ENCODE data around the gene NEK11.
"Not testable (repeated sequence)": the region's sequence is repeated elsewhere in the genome, so short reads cannot be mapped to it uniquely, and the experiment has no call there.

The NEK11 gene

DNA sequence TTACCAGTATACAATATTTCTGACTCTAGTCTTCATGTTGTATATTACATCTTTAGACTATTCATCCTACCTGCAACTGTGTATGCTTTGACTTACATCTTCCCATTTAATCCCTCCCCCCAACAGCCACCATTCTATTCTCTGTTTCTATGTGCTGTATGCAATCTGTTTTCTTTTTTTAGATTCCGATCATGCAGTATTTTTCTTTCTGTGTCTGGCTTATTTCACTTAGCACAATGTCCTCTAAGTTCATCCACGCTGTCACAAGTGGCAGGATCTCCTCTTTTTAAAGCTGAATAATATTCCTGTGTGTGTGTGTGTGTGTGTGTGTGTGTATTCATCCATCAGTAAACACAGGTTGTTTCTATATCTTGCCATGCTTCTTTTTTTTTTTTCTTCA is 288.5 kb downstream of the NEK11 start:
- no peak for FAIRE-seq

- FAIRE-seq, result no peak
Observed at GRCh38 chr3:131317667-131318066, 291.0 kb downstream of the NEK11 start.

DNA sequence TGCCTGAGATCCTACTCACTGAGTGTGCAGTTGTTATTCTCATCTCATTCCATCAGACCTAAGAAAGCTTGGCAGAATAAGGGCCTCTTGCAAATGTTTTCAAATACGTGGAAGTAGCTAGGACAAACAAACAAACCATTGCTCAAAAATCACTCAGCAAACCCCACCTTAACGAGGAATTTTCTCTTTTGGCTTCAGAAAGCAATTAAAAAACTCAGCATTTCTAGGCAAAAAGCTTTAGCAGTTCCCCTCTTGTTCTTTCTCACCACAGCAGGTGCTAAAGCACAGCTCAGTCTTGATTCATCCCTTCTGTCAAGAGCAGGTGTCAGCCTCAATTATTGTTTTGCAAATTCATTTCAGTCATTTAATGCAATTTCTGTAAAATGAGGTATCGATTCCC is 296.3 kb downstream of the NEK11 start:
- no peak for FAIRE-seq

- FAIRE-seq, result no peak
Observed at GRCh38 chr3:131323792-131324191, 297.1 kb downstream of the NEK11 start.

- no peak for FAIRE-seq
Observed at GRCh38 chr3:131324923-131325322, 298.2 kb downstream of the NEK11 start.

DNA sequence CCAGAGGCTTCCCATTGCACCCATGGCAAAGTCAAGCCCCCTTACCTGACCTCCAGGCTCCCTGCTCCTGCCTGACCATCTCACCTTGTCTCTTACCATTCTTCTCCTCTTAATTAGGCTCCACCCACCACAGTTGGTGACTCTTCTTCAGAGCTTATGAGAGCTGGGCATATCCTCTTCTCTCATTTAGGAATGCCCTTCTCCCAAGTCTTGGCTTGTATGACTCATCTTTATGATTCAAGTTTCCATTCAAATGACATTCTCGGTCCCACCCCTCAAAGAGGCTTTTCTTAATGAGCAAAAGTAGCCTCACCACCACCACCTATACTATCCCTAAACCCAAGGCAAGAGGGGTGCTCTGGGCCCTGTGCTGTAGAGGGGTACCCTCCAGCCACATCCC is 299.6 kb downstream of the NEK11 start:
- FAIRE-seq, result no peak

DNA sequence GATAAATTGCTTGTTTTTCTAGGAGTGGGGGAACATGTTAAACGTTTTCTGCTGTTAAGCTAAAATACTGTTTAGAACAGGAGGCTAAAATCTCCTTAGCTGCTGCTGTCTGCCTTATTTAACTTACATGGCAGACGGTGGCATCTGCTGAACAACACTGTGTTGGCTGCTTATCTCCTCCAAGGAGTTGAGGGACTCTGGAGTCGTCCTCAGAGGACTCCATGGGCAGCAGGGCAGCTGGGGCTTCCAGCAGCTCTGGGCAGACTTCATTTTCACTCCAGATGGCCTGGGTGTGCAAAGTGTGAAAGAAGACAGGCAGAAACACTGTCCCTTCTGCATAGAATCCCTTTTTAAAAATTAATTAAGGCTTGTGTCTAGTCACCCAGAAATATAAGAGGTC is 302.0 kb downstream of the NEK11 start:
- peak; percentile 17 for FAIRE-seq

GRCh38 chr3:131329774-131330173 is 303.1 kb downstream of the NEK11 start:
- FAIRE-seq, result no peak

- FAIRE-seq, result not testable (repeated sequence)
Observed at GRCh38 chr3:131331456-131332085, 304.9 kb downstream of the NEK11 start.

DNA sequence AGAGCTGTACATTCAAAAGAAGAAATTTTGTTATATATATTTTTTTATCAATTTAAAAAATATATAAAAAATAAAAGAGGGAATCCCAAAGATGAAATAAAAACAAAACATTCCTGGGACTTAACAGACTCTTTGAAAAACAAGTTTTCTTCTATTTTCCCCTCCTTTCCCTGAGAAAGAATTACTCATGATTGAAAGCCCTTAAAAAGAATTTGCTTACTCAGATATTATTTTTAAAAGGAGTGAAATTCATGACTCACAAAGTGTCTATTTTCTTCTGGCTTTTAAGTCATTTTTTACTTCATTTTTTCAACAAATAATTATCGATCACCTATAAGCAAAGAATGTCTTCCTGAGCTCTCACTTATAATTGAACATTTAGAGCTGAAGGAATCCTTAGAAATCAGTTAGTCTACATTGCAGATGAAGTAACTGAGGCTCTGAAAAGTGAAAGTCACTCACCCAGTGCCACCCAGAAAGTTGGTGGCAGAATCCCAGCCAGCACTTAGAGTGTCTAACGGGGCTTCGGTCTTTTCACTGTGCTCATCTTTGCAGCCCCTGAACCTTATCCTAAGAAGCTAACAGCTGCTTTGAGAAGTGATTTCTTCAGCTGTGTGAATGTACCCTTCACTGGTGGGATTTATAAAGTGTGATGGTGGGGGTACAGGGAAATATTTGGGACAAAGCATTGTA is 312.4 kb downstream of the NEK11 start:
- FAIRE-seq, result no peak

DNA sequence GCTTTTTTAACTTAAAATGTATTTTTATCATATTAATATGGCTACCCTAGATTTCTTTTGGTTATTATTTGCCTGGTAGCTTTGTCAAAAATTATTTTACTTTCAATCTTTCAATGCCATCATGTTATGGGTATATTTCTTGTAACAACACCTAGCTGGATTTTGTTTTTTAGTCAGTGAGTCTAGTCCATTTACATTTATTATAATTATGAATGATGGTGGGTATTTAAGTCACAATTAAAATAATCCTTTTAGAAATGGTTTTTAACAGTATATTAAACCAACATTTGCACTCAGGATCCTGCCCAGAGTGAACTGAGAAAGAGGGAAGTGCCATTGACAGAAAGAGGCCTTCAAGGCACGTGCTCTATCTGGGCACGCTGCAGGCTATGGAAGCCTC is 315.1 kb downstream of the NEK11 start:
- FAIRE-seq, result no peak

- no peak for FAIRE-seq
Observed at GRCh38 chr3:131348911-131349310, 322.2 kb downstream of the NEK11 start.

- no peak for FAIRE-seq
Observed at GRCh38 chr3:131349454-131349853, 322.8 kb downstream of the NEK11 start.

DNA sequence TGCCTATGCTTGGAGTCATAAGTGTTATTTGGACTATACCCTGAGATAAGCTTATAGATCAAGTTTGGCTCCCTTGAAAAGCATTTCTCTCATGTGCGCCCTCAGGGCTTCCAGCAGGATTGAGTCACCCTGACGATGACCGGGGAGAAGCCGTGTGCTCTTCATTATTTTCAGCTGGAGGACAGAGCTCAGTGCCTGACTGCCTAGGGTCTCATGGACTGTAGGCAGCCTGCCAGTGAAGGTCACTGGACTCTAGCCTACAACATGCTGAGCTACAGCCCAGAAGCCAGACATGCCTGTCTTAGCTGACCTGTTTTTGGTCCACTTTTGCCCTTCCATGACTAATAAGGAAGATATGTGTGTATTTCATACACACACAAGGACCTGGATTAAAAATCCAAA is 323.3 kb downstream of the NEK11 start:
- FAIRE-seq, result no peak

DNA sequence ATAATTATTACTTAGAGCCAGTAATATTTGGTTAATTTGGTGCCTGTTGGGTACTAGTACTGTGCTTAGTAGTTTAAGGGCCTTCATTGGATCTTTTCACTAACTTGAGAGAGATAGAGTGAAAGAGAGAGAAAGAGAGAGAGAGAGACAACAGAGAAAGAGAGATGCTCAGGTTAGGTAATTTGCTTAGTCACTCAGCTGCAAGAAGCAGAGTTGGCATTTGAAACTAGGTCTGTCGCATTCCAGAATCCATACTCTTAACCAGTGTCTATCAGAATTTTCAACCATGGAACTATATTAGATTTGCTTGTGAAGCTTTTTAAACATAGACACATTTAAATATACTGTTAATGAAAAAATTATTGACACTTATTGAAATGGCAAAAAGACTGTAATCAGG is 323.8 kb downstream of the NEK11 start:
- FAIRE-seq, result no peak

- FAIRE-seq, result no peak
Observed at GRCh38 chr3:131353016-131353877, 326.6 kb downstream of the NEK11 start.

GRCh38 chr3:131353986-131354385 is 327.3 kb downstream of the NEK11 start:
- no peak for FAIRE-seq

- no peak for FAIRE-seq
Observed at GRCh38 chr3:131356006-131356595, 329.4 kb downstream of the NEK11 start.

DNA sequence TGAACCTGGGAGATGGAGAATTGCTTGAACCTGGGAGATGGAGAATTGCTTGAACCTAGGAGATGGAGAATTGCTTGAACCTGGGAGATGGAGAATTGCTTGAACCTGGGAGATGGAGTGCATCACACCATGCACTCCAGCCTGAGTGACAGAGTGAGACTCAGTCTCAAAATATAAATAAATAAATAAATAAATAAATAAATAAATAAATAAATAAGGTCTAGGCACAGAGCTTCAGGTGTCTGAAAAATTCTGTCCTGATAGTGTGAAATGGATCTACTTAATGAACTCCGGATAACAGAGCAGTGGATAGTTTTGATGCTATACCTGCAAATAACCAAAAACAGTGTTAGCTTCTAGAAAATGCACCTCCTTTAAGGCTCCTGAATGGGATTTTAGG is 330.6 kb downstream of the NEK11 start:
- FAIRE-seq, result no peak

GRCh38 chr3:131360191-131360755 is 333.6 kb downstream of the NEK11 start:
- no peak for FAIRE-seq

DNA sequence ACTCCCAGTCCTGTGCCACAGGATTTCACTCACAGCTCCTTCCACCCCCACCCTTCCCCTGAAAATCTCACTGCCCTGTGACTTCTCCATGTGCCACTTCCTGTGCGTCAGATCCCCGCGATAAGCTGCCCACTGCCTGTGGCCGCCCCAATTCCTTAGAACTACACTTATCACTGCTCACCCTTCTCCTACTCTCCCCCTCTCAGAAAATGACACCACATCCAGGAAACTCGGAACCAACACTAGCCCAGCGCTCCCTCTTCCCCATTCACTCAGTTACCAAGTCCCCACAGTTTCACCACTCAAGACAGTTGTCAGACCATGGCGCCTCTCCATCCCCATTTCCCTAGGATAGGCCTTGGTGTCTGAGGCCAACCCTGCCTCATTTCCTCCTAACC is 334.4 kb downstream of the NEK11 start:
- peak; percentile 55 for FAIRE-seq

DNA sequence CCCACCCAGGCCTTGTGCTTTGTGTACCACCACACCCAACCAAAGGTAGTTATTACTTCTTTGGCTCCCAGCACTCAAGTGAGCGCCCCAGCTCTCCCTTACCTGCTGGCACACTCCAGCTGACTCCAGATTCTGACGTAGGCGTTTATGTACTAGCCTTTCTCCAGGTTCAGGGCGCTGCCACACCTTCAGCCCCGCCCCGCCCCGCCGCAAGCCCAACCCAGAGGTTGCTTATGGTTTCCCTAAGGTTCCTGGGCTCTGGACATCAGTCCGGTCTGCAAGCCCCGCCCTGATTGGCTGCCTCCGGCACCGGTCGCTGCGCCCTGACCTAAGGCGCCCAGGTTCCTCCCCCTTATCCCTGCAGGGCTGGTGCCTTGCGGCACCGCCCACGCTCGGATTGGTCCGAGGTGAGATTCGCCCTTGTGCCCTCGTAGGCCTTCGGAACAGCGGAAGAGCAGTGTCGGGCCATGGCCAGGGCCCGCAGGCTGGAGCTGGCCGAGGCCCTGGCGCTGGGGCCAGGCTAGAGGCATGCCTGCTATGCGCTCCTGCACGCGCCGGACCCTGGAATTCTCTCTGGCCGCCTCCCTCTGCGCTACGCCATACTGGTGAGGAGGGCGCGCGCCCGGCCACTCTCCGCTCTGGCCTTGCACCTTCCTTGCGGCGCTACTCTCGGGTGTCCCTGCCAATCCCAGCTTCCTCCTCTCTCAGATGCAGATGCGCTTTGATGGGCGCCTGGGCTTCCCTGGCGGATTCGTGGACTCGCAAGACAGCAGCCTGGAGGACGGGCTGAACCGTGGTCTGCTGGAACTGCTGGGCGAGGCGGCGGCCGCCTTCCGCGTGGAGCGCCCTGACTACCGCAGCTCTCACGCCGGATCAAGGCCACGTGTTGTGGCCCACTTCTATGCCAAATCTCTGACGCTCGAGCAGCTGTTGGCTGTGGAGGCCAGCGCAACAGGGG is 335.1 kb downstream of the NEK11 start:
- FAIRE-seq, result peak; percentile 87

All from islet of Langerhans (tissue), 1 donor.